ENCODE measurements around the gene MAPRE3.
"Not testable (repeated sequence)": the region's sequence is repeated elsewhere in the genome, so short reads cannot be mapped to it uniquely, and the experiment has no call there.

MAPRE3 gene

DNA sequence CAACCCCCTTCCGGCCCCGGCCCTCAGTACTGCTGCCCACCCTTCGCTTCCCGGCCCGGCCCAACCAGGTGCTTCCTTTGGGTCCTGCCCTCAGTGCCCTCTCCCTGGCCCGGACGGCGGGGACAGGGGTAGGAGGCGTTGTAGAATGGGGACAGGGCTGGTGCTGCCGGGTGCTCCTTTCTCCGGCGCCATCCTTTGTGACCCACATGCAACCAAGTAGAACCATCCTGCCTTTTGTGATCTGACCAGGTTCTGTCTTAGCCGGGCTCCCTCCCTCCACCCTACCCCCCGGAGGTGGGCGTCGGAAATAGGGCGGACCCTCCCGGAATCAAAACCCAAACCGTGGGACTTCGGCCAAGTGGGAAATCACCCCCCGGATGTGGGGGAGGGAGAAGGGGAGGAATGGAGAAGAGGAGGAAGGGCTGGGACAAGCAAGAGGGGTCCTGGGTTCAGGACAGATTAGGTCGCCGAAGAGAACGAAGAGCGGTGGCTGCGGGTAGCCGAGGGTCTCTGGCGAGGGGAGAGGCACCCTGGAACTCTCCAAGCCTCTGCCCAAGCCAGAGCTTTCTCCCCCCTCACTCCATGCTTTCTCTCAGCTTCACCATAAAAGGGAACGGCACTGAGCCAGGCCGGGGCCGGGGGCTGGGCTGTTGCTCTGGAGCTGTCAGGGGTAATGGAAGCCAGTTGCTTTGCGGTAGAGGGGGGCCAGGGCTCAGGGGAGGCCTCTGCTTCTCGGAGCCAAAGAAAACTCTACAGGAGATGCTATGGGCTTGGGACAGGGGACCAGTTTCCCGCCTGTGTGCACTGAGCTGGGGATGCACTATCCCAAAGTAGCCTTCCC lies 101.8 kb downstream of the MAPRE3 start:
- peak overlapping the region; percentile 98 for H3K4me3 ChIP-seq (ENCODE audit: low read depth, low read length)
- TF ChIP-seq, protein P1, sequence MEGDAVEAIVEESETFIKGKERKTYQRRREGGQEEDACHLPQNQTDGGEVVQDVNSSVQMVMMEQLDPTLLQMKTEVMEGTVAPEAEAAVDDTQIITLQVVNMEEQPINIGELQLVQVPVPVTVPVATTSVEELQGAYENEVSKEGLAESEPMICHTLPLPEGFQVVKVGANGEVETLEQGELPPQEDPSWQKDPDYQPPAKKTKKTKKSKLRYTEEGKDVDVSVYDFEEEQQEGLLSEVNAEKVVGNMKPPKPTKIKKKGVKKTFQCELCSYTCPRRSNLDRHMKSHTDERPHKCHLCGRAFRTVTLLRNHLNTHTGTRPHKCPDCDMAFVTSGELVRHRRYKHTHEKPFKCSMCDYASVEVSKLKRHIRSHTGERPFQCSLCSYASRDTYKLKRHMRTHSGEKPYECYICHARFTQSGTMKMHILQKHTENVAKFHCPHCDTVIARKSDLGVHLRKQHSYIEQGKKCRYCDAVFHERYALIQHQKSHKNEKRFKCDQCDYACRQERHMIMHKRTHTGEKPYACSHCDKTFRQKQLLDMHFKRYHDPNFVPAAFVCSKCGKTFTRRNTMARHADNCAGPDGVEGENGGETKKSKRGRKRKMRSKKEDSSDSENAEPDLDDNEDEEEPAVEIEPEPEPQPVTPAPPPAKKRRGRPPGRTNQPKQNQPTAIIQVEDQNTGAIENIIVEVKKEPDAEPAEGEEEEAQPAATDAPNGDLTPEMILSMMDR (conservative IDR thresholded peaks at IDR 0.05; ENCODE audit: low read depth, low read length): no peak
- peak; percentile 74 for DNase-seq (ENCODE audit: low read depth)

DNA sequence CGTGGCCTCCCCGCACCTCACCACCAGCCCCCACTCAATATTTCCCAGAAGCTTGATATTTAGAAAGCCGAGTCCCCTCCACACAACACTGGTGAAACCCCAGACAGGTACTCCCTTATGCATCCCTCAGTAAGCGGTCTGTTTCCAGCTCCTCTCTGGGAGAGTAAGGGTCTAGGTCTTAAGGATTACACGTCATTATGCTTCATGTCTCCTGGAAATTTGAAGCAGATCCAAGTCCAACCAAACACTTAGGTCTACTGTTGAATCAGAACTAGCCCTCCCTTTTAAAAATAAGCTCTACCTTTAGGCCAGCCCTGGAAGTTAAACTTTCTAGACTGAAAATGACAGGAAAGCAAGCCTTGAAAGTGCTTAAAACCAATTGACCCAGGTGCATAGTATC lies 102.5 kb downstream of the MAPRE3 start:
- TF ChIP-seq, protein P1 (conservative IDR thresholded peaks at IDR 0.05; ENCODE audit: low read depth, low read length): no peak
- no peak overlapping the region for H3K4me3 ChIP-seq (ENCODE audit: low read depth, low read length)
- peak; percentile 50 for DNase-seq (ENCODE audit: low read depth)

DNA sequence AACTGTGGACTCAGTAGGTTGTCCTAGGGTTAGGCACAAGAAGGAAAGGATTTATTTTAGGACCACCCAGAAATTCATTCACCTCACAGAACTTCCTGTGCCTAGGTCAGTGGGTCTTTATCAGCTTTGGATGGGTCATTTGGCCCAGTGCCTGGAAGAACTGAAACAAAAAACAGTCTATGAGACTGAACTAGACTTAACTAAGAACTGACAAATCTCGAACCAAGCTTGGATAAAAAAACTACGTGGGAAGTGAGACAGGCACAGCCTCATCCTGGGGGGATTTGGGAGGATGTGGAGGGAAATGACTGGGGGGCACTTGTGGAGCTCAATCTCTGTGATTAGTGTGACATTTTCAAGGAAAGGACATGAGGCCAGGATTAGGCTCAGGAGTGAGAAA lies 103.3 kb downstream of the MAPRE3 start:
- TF ChIP-seq, protein P1 (conservative IDR thresholded peaks at IDR 0.05; ENCODE audit: low read depth, low read length): no peak
- no peak for DNase-seq (ENCODE audit: low read depth)
- H3K4me3 ChIP-seq (ENCODE audit: low read depth, low read length): no peak overlapping the region

DNA sequence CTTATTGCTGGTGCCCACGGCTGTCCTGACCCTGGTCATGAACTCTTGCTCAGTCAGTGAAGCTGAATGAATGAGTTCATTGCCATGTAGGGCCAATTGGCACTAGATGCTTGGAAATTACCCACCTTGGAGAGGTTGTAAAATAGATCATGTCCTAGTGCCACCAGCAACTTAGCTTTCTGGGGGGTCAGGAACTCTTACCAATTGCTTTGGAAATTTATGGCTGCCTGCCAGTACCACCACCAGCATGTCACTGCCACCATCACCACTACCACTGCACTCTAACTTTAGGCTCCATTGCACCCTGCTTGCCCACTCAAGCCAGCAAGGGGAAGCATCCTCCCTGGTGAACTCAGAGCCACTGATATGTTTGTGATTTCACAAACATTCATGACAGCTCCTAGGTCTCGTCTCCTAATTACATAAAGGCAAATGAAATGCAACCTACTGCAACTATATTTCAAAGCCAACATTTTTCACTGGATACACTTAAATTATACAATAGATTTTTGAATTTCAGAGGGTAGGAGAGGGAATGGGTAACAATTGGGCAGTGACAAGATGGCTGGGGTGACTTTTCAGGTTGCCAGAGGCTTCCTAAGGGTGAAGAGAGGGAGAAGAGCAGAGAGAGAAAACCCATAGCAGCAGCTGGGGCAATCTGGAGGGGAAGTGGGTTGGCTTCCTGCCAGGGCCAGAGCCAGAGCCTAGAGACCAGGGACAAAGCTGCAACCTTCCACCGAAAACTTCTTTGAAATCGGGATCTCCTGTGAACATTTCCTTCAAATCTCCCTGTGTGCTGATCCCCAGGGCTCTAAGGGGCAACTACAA lies 104.5 kb downstream of the MAPRE3 start:
- no peak overlapping the region for H3K4me3 ChIP-seq (ENCODE audit: low read depth, low read length)

DNA sequence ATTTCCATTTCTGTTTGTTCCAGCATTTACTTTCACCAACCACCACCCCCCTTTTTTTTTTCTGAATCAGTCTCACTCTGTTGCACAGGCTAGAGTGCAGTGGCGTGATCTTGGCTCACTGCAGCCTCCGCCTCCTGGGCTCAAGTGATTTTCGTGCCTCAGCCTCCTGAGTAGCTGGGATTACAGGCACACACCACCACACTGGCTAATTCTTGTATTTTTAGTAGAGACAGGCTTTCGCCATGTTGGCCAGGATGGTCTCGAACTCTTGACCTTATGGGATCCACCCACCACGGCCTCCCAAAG lies 105.1 kb downstream of the MAPRE3 start:
- not testable (repeated sequence) for DNase-seq (ENCODE audit: low read depth); H3K4me3 ChIP-seq (ENCODE audit: low read depth, low read length)

More for the DNA sequence above, 104.5 kb downstream of the MAPRE3 start:
- peak; percentile 42 for DNase-seq (ENCODE audit: low read depth)
- TF ChIP-seq, protein P1 (conservative IDR thresholded peaks at IDR 0.05; ENCODE audit: low read depth, low read length): no peak

DNA sequence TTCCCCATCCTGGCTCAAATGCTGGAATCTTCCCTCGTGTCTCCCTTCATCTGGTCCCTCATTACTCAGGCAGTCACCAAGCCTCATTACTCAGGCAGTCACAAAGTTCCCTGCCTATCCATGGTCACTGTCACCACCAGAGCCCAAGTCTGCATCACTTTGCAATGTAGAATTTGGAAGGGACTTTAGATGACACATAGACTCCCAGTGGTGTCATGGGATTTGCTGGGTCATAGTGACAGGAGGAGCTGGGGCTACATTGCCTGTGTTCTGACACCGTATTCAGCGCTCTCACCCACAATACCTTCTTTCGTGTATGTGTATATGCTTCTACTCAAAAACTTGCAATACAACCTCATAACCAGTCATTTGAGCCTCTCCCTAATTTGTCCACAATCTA lies 105.9 kb downstream of the MAPRE3 start:
- DNase-seq (ENCODE audit: low read depth): no peak
- H3K4me3 ChIP-seq (ENCODE audit: low read depth, low read length): no peak overlapping the region
- TF ChIP-seq, protein P1 (conservative IDR thresholded peaks at IDR 0.05; ENCODE audit: low read depth, low read length): no peak
